ENCODE results near the gene EXOC5. TPM values are rescaled to one million over a fixed set of nuclear protein-coding genes. Genes with fewer than 3 reads are reported as not detected.
A peak's percentile ranks its signal among the peaks of the same experiment; 100 is the strongest.
"Not testable (repeated sequence)": the region's sequence is repeated elsewhere in the genome, so short reads cannot be mapped to it uniquely, and the experiment has no call there.

Gene EXOC5
- total RNA-seq, 8 experiments from 2014 or later: 35.6 to 68.6 (median 50.4) TPM

DNA sequence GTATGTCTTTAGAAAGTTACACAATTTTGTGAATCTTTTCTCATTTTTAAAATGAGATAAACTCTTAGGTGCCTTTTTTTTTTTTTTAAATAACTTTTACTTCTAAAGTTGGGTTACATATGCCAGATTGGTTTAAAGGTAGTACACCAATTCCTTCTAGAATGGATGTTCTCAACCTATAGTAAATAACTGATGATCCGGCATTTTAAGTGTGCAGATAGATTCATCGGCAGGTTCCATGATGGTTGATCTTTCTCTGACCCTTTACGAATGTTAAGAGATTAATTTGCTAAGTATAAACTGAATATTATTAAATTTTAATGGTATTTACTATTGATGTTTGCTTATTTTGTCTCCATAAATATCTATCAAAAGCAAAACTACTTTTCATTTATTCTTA lies 8.4 kb upstream of the EXOC5 start:
- WGBS, 10 experiments: 94 to 100% (median 98%) methylated on average over 1 to 3 of the region's 3 CpGs
- in situ Hi-C loops (cut with MboI; ENCODE audit: low pct_unique_long_range_greater_than_20kb in 2 of 9, low sequenced_read_pairs in 9 of 9, unreplicated experiment in 9 of 9): no loop called here

DNA sequence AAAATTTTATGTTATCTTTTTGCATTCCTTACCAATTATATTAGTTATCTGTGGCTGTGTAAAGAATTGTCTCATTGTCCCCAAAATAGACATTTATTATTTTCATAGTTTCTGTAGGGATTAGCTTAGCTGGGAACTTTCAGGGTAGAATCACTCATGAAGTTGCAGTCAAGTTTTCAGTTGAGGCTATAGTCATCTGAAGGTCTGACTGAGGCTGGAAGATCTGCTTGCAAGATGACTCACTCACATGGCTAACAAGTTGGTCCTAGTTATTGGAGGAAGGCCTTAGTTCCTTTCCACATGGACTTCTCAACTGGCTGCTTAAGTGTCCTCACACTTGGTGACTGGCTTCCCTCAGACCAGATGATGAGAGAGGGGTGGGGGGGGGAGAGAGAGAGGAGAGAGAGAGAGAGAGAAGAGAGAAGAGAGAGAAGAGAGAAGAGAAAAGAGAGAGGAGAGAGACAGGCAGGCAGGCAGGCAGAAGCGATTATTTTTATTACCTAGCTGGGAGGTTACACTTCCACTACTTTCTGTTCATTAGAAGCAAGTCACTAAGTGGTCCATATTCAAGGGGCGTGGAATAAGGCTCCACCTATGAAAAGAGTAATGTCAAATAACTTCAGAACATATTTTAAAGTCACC lies 6.4 kb upstream of the EXOC5 start:
- Histone ChIP-seq H3K4me1 (replicated peaks in 1 of 2) (peaks cover 10 to 11% of the 10 kb centered on the region in 2 donors), H3K27ac (no peak overlapping the region), H3K4me3 (no peak overlapping the region)
- in situ Hi-C loops (cut with MboI; ENCODE audit: low pct_unique_long_range_greater_than_20kb in 2 of 9, low sequenced_read_pairs in 9 of 9, unreplicated experiment in 9 of 9): no loop called here
- no peak for ATAC-seq (replicated peaks in 6 of 8)
- 75 to 100% (median 100%) methylated on average over 1 to 2 of the region's 2 CpGs; no CpG with 5 or more reads in 1 of the 10 experiments for WGBS, 10 experiments

More for the DNA sequence above, 8.4 kb upstream of the EXOC5 start:
- H3K27ac ChIP-seq: no peak overlapping the region
- H3K4me1 ChIP-seq (replicated peaks in 1 of 2): no peaks in the 10 kb centered on the region
- H3K4me3 ChIP-seq: no peak overlapping the region
- no peak for ATAC-seq (replicated peaks in 6 of 8)

DNA sequence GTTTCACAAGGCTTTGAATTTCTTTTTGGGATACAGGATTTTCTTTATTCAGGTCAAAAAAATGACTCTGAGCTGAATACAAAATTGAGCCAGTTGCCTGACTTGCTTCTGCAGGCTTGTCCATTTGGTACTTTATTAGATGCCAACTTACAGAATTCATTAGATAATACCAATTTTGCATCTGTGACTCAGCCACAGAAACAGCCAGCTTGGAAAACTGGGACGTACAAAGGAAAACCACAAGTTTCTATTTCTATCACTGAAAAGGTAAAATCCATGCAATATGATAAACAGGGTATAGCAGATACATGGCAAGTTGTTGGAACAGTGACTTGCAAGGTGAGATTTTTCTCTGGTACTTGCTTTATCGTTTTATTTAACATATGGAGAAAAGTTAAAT lies 5.8 kb upstream of the EXOC5 start:
- H3K27ac ChIP-seq: no peak overlapping the region
- H3K4me3 ChIP-seq: no peak overlapping the region
- H3K4me1 ChIP-seq (replicated peaks in 1 of 2): peaks cover 10 to 15% of the 10 kb centered on the region in 2 donors
- 54 to 100% (median 93%) methylated on average over 1 to 2 of the region's 2 CpGs for WGBS, 10 experiments
- ATAC-seq (replicated peaks in 6 of 8): no peak
- in situ Hi-C loops (cut with MboI; ENCODE audit: low pct_unique_long_range_greater_than_20kb in 2 of 9, low sequenced_read_pairs in 9 of 9, unreplicated experiment in 9 of 9): no loop called here

DNA sequence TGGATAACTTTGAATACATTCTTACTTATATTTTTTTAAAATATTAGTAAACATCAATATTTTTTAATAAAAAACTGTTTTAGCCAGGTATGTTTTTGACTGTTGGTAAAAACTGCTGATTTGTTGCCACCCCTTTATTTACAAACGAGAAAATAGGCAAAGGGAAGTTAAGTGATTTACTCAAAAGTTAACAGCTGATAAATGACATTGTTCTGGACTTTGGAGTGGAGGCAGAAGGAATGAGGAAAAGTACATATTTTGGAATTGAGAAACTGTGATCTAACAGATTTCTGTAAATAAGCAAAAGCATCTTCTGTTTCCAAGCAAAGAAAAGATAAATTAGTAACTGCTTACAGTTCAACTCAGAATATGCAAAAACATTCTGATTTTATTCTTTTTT lies 4.5 kb upstream of the EXOC5 start:
- in situ Hi-C loops (cut with MboI; ENCODE audit: low pct_unique_long_range_greater_than_20kb in 2 of 9, low sequenced_read_pairs in 9 of 9, unreplicated experiment in 9 of 9): no loop called here
- peaks cover 10 to 15% of the 10 kb centered on the region in 2 donors for H3K4me1 ChIP-seq (replicated peaks in 1 of 2)
- H3K4me3 ChIP-seq: no peak overlapping the region
- H3K27ac ChIP-seq: no peak overlapping the region
- ATAC-seq (replicated peaks in 6 of 8): no peak
- WGBS, 10 experiments: 85 to 100% (median 100%) methylated on average over 1 of the region's 1 CpG; no CpG with 5 or more reads in 5 of the 10 experiments

DNA sequence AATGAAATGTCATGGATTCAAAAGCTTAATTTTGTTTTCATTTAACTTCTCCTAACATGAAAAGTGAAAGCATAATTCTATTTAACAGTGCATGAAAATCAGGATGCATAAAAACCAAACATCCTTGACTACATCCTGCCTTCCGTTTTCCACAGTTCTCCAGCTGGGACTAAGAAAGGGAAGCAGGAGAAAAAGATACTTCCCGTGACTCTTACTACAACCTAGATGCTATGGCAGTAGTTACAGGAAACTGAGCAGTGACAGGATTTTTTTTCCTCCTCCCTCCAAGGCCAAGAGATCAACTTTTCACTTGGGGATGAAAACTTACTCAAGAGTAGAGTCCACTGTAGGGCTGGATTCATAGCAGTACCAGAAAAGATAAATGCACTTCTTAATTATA lies 2.6 kb downstream of the EXOC5 start:
- Histone ChIP-seq H3K27ac (no peak overlapping the region), H3K4me1 (replicated peaks in 1 of 2) (peaks cover 16 to 20% of the 10 kb centered on the region in 2 donors), H3K4me3 (no peak overlapping the region)
- no peak for ATAC-seq (replicated peaks in 6 of 8)
- in situ Hi-C loops (cut with MboI; ENCODE audit: low pct_unique_long_range_greater_than_20kb in 2 of 9, low sequenced_read_pairs in 9 of 9, unreplicated experiment in 9 of 9): no loop called here
- 0 to 75% (median 57%) methylated on average over 1 to 2 of the region's 2 CpGs; no CpG with 5 or more reads in 2 of the 10 experiments for WGBS, 10 experiments

DNA sequence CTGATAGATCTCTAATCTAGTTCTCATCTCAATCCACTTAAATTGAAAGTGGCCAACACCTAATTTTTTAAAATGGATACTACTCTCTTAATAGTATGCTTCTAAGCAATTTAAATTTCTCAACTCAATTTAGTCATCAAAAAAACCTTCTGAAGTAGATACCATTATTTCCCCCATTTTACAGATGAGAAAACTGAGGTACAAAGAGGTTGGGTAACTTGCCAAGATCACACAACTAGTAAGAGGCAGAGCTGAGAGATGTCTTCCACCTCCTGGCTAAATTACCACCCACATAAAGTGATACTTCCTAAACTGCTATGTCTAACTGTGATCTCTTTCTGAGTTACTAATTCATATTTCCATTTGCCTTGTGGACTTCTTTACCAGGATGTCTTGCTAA lies 6.6 kb downstream of the EXOC5 start:
- Histone ChIP-seq H3K4me1 (replicated peaks in 1 of 2) (peaks cover 5 to 7% of the 10 kb centered on the region in 2 donors), H3K4me3 (no peak overlapping the region), H3K27ac (no peak overlapping the region)
- in situ Hi-C loops (cut with MboI; ENCODE audit: low pct_unique_long_range_greater_than_20kb in 2 of 9, low sequenced_read_pairs in 9 of 9, unreplicated experiment in 9 of 9): no loop called here
- ATAC-seq (replicated peaks in 6 of 8): no peak

DNA sequence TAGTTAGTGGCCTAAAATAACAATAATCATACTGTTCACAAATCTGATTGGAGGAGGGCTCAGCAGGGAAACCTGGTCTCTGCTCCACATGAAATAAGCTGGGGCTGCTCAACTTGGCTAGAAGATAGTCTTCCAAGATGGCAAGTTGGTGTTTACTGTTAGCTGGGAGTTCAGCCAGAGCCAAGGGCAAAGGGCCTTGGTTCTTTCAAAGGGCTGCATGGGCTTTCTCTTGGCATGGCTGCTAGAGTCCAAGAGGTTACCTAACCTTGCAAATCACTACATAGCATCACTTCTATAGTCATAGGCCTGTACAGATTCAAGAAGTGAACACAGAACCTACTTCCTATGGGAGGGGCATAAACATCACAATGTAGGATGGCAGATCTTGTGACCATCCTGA lies 7.1 kb downstream of the EXOC5 start:
- peaks cover 0 to 3% of the 10 kb centered on the region in 2 donors for H3K4me1 ChIP-seq (replicated peaks in 1 of 2)
- ATAC-seq (replicated peaks in 6 of 8): no peak
- no peak overlapping the region for H3K27ac ChIP-seq
- H3K4me3 ChIP-seq: no peak overlapping the region
- in situ Hi-C loops (cut with MboI; ENCODE audit: low pct_unique_long_range_greater_than_20kb in 2 of 9, low sequenced_read_pairs in 9 of 9, unreplicated experiment in 9 of 9): no loop called here

DNA sequence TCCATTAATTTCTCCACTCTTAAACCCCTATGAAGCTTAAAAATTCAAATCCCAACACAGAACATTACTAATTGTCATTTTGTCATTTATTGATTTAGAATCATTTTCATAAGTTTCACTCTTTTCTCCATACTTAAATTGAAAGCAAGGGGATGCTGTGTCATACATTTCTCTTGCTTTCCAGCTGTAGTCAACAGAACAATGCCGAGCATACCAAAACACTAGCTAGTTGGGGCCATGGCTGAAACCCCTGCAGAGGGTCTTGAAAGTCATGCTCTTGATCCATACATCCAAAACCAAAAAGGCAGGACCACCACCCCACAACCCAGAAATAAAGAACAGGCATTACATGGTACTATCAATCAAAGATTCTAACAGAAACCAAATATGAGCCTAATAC lies 9.0 kb downstream of the EXOC5 start:
- no peaks in the 10 kb centered on the region for H3K4me1 ChIP-seq (replicated peaks in 1 of 2)
- in situ Hi-C loops (cut with MboI; ENCODE audit: low pct_unique_long_range_greater_than_20kb in 2 of 9, low sequenced_read_pairs in 9 of 9, unreplicated experiment in 9 of 9): no loop called here
- WGBS, 10 experiments: 50 to 100% (median 94%) methylated on average over 1 of the region's 1 CpG; no CpG with 5 or more reads in 2 of the 10 experiments
- no peak overlapping the region for H3K4me3 ChIP-seq
- ATAC-seq (replicated peaks in 6 of 8): no peak
- H3K27ac ChIP-seq: no peak overlapping the region

DNA sequence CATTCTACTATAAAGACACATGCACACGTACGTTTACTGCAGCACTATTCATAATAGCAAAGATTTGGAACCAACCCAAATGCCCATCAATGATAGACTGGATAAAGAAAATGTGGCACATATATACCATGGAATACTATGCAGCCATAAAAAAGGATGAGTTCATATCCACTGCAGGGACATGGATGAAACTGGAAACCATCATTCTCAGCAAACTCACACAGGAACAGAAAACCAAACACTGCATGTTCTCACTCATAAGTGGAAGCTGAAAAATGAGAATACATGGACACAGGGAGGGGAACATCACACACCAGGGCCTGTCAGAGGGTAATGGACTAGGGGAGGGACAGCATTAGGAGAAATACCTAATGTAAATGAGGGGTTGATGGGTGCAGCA lies 10.5 kb downstream of the EXOC5 start:
- in situ Hi-C loops (cut with MboI; ENCODE audit: low pct_unique_long_range_greater_than_20kb in 2 of 9, low sequenced_read_pairs in 9 of 9, unreplicated experiment in 9 of 9): not testable (repeated sequence)
- 100% methylated on average over 2 of the region's 2 CpGs; no CpG with 5 or more reads in 8 of the 10 experiments for WGBS, 10 experiments

DNA sequence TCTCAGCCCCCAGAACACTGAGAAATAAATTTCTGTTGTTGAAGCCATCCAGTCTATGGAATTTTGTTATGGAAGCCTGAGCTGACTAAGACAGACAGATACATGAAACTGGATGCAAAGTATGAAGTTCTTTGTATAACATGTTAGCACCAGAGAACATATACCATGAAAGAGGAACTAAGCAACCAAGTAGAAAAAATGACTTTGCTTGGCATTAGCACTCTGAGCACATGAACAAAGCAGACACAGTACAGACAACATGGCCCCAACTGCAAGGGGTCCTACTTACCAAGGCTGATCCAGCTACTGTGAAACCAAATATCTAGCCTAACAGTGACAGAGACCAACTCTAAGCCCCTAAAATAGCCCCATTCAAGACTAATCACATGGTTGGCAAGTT lies 13.8 kb downstream of the EXOC5 start:
- Histone ChIP-seq H3K4me3 (no peak overlapping the region), H3K4me1 (replicated peaks in 1 of 2) (no peaks in the 10 kb centered on the region), H3K27ac (no peak overlapping the region)
- in situ Hi-C loops (cut with MboI; ENCODE audit: low pct_unique_long_range_greater_than_20kb in 2 of 9, low sequenced_read_pairs in 9 of 9, unreplicated experiment in 9 of 9): no loop called here
- ATAC-seq (replicated peaks in 6 of 8): no peak

More for the DNA sequence above, 10.5 kb downstream of the EXOC5 start:
- ATAC-seq (replicated peaks in 6 of 8); H3K27ac ChIP-seq; H3K4me1 ChIP-seq (replicated peaks in 1 of 2); H3K4me3 ChIP-seq: not testable (repeated sequence)

DNA sequence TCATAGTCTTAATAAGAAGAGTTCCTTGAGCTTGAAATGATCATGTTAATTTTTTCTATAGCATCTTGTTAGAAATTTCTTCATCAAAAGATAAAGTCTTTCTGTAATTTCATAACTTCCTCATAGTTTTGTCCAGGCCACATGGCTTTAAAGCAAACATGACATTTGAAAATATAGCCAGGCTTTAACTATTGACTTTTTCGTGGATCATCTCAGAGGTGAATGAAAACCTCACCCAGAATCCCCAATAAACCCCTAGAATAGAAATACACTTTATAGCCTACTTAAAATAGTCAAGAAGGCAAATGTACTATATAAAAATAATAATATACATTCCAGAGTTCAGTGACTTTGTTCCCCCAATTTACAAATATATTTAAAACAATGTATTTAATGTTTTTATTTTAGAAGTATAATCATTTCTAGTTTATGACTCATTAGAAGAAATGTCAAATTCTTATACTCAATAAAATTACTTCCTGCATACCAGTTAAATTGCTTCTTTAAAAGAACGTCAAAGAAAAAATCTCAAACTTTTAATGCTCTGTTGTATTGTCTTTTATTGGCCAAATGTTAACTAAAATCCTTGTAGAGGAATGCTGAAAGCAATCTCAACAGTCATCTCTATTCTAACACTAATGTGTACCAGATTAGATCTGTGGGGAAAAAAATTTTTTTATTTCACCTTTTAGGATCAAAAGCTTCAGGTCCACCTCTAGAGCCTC lies 21.6 kb downstream of the EXOC5 start:
- no peaks in the 10 kb centered on the region for H3K4me1 ChIP-seq (replicated peaks in 1 of 2)
- in situ Hi-C loops (cut with MboI; ENCODE audit: low pct_unique_long_range_greater_than_20kb in 2 of 9, low sequenced_read_pairs in 9 of 9, unreplicated experiment in 9 of 9): no loop called here
- H3K27ac ChIP-seq: no peak overlapping the region
- no peak overlapping the region for H3K4me3 ChIP-seq
- 50 to 100% (median 95%) methylated on average over 1 to 2 of the region's 2 CpGs; no CpG with 5 or more reads in 1 of the 10 experiments for WGBS, 10 experiments
- no peak for ATAC-seq (replicated peaks in 6 of 8)

DNA sequence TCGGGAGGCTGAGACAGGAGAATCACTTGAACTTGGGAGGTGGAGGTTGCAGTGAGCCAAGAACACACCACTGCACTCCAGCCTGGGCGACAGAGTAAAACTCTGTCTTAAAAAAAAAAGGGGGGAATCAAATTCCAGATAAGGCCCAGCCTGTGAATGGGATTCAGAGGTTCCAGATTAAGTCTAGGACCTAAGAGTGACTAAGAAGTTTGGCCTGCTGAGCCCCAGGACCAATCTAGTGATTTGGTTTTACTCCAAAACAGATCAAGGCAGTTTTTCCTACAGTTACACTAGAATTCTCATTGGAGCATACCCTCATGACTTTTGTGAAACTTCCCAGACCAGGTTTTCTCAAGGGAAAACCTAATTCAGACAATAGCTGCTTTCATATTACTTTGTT lies 22.8 kb downstream of the EXOC5 start:
- H3K4me3 ChIP-seq: no peak overlapping the region
- no peak for ATAC-seq (replicated peaks in 6 of 8)
- WGBS, 10 experiments: 80 to 100% (median 100%) methylated on average over 1 to 2 of the region's 2 CpGs; no CpG with 5 or more reads in 3 of the 10 experiments

DNA sequence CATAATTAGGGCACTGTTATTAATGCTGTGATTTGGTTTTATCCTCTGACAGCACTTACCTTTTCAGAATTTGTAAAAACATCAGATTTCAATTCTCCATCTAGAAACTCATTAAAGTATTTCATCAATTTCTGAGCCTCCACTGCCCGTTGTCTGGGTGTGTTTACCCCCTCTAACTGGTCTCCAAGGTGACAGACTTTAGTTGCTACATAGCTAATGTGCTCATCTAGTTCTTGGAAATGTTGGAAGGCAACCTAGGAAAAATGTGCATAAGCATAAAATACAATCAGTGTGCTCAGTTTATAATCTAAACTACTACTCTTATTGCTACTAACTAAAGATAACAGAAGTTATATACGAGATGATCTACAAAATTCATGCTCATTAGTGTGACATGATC lies 24.6 kb downstream of the EXOC5 start:
- in situ Hi-C loops (cut with MboI; ENCODE audit: low pct_unique_long_range_greater_than_20kb in 2 of 9, low sequenced_read_pairs in 9 of 9, unreplicated experiment in 9 of 9): no loop called here

More for the DNA sequence above, 22.8 kb downstream of the EXOC5 start:
- Histone ChIP-seq H3K27ac (no peak overlapping the region), H3K4me1 (replicated peaks in 1 of 2) (no peaks in the 10 kb centered on the region)
- in situ Hi-C loops (cut with MboI; ENCODE audit: low pct_unique_long_range_greater_than_20kb in 2 of 9, low sequenced_read_pairs in 9 of 9, unreplicated experiment in 9 of 9): no loop called here

DNA sequence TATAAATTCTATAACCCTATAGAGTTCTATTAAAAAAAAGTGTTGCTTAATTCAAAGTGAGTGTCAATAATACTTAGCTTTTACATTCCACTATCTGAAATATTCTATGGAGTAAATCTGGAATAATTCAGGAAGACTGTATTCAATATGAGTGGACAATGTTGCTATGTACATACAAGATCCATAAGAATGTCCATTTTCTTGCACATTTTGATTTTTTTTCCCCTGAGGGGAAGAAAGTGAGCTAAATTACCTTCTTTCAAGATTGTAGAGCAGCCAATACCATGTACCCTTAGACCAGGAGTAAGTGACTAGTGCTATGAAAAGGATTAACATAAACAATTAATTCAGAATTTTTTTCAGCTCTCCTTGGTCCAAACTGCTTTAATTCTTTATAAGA lies 25.4 kb downstream of the EXOC5 start:
- peak in 3 of 8 experiments; percentile 53 to 83 (median 57) for ATAC-seq (replicated peaks in 6 of 8)
- no peaks in the 10 kb centered on the region for H3K4me1 ChIP-seq (replicated peaks in 1 of 2)
- no peak overlapping the region for H3K4me3 ChIP-seq
- no peak overlapping the region for H3K27ac ChIP-seq
- in situ Hi-C loops (cut with MboI; ENCODE audit: low pct_unique_long_range_greater_than_20kb in 2 of 9, low sequenced_read_pairs in 9 of 9, unreplicated experiment in 9 of 9): no loop called here

More for the DNA sequence above, 24.6 kb downstream of the EXOC5 start:
- Histone ChIP-seq H3K4me1 (replicated peaks in 1 of 2) (no peaks in the 10 kb centered on the region), H3K27ac (no peak overlapping the region), H3K4me3 (no peak overlapping the region)
- peak in 4 of 8 experiments; percentile 74 to 99 (median 89) for ATAC-seq (replicated peaks in 6 of 8)
- 0 to 86% (median 59%) methylated on average over 1 to 2 of the region's 2 CpGs; no CpG with 5 or more reads in 1 of the 10 experiments for WGBS, 10 experiments
